IMR-90 (cell line): ENCODE data around the gene SUGP2. TPM values are rescaled to one million over a fixed set of nuclear protein-coding genes. Genes with fewer than 3 reads are reported as not detected.

Source experiments
- ATAC-seq: fragments of 200-7000 bp; cut with Tn5 transposase; 2 replicates; pipeline ENCODE4 v1.9.1; 2020; ENCODE audit warnings: low read depth, mild to moderate bottlenecking, moderate library complexity
- BruUV-seq: library from RNA; stranded (reverse); fragments of 400-500 nt; replicated peaks from 2 replicates; lab custom pipeline; 2021; lab: Mats Ljungman, UMichigan
- CTCF ChIA-PET: fragments of 300-600 bp; formaldehyde crosslinking; extraction: SDS; loops from one replicate; lab custom pipeline; 2021; ENCODE audit warnings: antibody characterized with exemption; lab: Yijun Ruan, JAX
- POLR2A ChIA-PET: fragments of 300-600 bp; sonication (Branson Sonifier 250); formaldehyde crosslinking; loops from one replicate; lab custom pipeline; 2022; ENCODE audit warnings: antibody characterized with exemption; ENCODE audit not compliant: unreplicated experiment; lab: Charles Lee
- DNase-seq: peaks from one replicate; pipeline ENCODE4 v3.0.0; 2013
- H2AFZ ChIP-seq: replicated peaks from 2 replicates; pipeline ENCODE3; 2013; ENCODE audit warnings: low read length, mild to moderate bottlenecking; ENCODE audit not compliant: poor library complexity
- H2AK5ac ChIP-seq: 2 replicates; pipeline ENCODE4 v1.6.1; 2013; ENCODE audit warnings: low read depth, low read length, inconsistent platforms
- H2AK9ac ChIP-seq: replicated peaks from 2 replicates; pipeline ENCODE3; 2013; ENCODE audit warnings: mild to moderate bottlenecking, low read depth, low read length, moderate library complexity; ENCODE audit not compliant: poor library complexity
- H2BK120ac ChIP-seq: 2 replicates; pipeline ENCODE4 v1.6.1; 2013; ENCODE audit warnings: low read depth, low read length, inconsistent platforms
- H2BK15ac ChIP-seq: 3 replicates; pipeline ENCODE4 v1.6.1; 2013; ENCODE audit warnings: low read depth, low read length, inconsistent platforms
- H2BK20ac ChIP-seq: 2 replicates; pipeline ENCODE4 v1.6.1; 2013; ENCODE audit warnings: low read depth, mild to moderate bottlenecking, inconsistent platforms, low read length, moderate library complexity
- H2BK5ac ChIP-seq: 2 replicates; pipeline ENCODE4 v1.6.1; 2013; ENCODE audit warnings: mild to moderate bottlenecking, low read depth, low read length, inconsistent platforms; ENCODE audit not compliant: poor library complexity, severe bottlenecking
- H3K14ac ChIP-seq: replicated peaks from 2 replicates; pipeline ENCODE4 v1.6.1; 2013; ENCODE audit warnings: low read depth, low read length, inconsistent platforms
- H3K18ac ChIP-seq: 2 replicates; pipeline ENCODE4 v1.6.1; 2013; ENCODE audit warnings: low read depth, low read length, control low read depth
- H3K23ac ChIP-seq: 2 replicates; pipeline ENCODE4 v1.6.1; 2013; ENCODE audit warnings: low read depth, low read length, inconsistent platforms
- H3K27ac ChIP-seq: 2 replicates; pipeline ENCODE4 v1.5.1; 2013; ENCODE audit warnings: mild to moderate bottlenecking, control low read depth, low read length; ENCODE audit not compliant: insufficient read depth
- H3K27me3 ChIP-seq: 2 replicates; pipeline ENCODE4 v1.6.1; 2013; ENCODE audit warnings: low read length; ENCODE audit not compliant: control insufficient read depth, insufficient read depth
- H3K36me3 ChIP-seq: 2 replicates; pipeline ENCODE4 v1.6.1; 2013; ENCODE audit warnings: low read length, mixed read lengths; ENCODE audit not compliant: control insufficient read depth, insufficient read depth
- H3K4ac ChIP-seq: 2 replicates; pipeline ENCODE4 v1.6.1; 2013; ENCODE audit warnings: low read depth, low read length, inconsistent platforms
- H3K4me1 ChIP-seq: 2 replicates; pipeline ENCODE4 v1.6.1; 2013; ENCODE audit warnings: low read length, mixed read lengths; ENCODE audit not compliant: control insufficient read depth, insufficient read depth
- H3K4me2 ChIP-seq: 2 replicates; pipeline ENCODE4 v1.6.1; 2013; ENCODE audit warnings: low read depth, mild to moderate bottlenecking, control low read depth, low read length, moderate library complexity
- H3K4me3 ChIP-seq: 2 replicates; pipeline ENCODE4 v1.5.1; 2013; ENCODE audit warnings: low read depth, mild to moderate bottlenecking, control low read depth, low read length, moderate library complexity; ENCODE audit not compliant: insufficient read depth
- H3K56ac ChIP-seq: 2 replicates; pipeline ENCODE4 v1.6.1; 2013; ENCODE audit warnings: low read length, inconsistent platforms; ENCODE audit not compliant: insufficient read depth; ENCODE audit errors: extremely low read depth
- H3K79me1 ChIP-seq, 2 experiments: 2 replicates each; pipeline ENCODE4 v1.6.1; 2013; ENCODE audit warnings: low read length in 2 of 2, inconsistent platforms in 1 of 2, low read depth in 1 of 2
- H3K9ac ChIP-seq: 2 replicates; pipeline ENCODE4 v1.6.1; 2013; ENCODE audit warnings: low read depth, low read length, control low read depth
- H3K9me1 ChIP-seq: 2 replicates; pipeline ENCODE4 v1.6.1; 2013; ENCODE audit warnings: low read length, inconsistent platforms; ENCODE audit not compliant: insufficient read depth
- H3K9me3 ChIP-seq: 2 replicates; pipeline ENCODE4 v1.6.1; 2013; ENCODE audit warnings: low read length; ENCODE audit not compliant: control insufficient read depth, insufficient read depth
- H4K20me1 ChIP-seq: 2 replicates; pipeline ENCODE4 v1.6.1; 2013; ENCODE audit warnings: low read length, inconsistent platforms; ENCODE audit not compliant: insufficient read depth
- H4K5ac ChIP-seq: 2 replicates; pipeline ENCODE4 v1.6.1; 2013; ENCODE audit warnings: mild to moderate bottlenecking, low read depth, low read length, control low read depth
- H4K8ac ChIP-seq, 2 experiments: 2 replicates each; pipeline ENCODE4 v1.6.1; 2013; ENCODE audit warnings: low read depth in 2 of 2, low read length in 2 of 2, control low read depth in 1 of 2, inconsistent platforms in 1 of 2
- H4K91ac ChIP-seq: 2 replicates; pipeline ENCODE4 v1.6.1; 2013; ENCODE audit warnings: low read depth, low read length, inconsistent platforms; ENCODE audit not compliant: insufficient read depth
- BHLHE40 ChIP-seq: fragments of 150-350 bp; IDR thresholded peaks from 2 replicates; pipeline ENCODE4 v1.6.1; 2016; ENCODE audit warnings: mild to moderate bottlenecking, low read depth, low read length
- CEBPB ChIP-seq: IDR thresholded peaks from 2 replicates; pipeline ENCODE4 v1.6.1; 2012; ENCODE audit warnings: low read depth, low read length, improper control_type of control experiment
- CHD1 ChIP-seq: IDR thresholded peaks from 2 replicates; pipeline ENCODE4 v1.6.1; 2012; ENCODE audit warnings: low read depth, low read length, improper control_type of control experiment
- CTCF ChIP-seq: conservative IDR thresholded peaks from 2 replicates; pipeline ENCODE4 v1.5.1; 2012; ENCODE audit warnings: mild to moderate bottlenecking, low read depth, low read length, improper control_type of control experiment
- ELK1 ChIP-seq: fragments of 150-350 bp; IDR thresholded peaks from 2 replicates; pipeline ENCODE4 v1.6.1; 2016; ENCODE audit warnings: low read depth, mild to moderate bottlenecking, low read length, moderate library complexity, borderline replicate concordance
- FOS ChIP-seq: fragments of 150-350 bp; IDR thresholded peaks from 2 replicates; pipeline ENCODE4 v1.6.1; 2016; ENCODE audit warnings: low read depth, low read length
- MAFK ChIP-seq: IDR thresholded peaks from 2 replicates; pipeline ENCODE4 v1.6.1; 2012; ENCODE audit warnings: low read depth, low read length, improper control_type of control experiment
- MAZ ChIP-seq: IDR thresholded peaks from 2 replicates; pipeline ENCODE4 v1.6.1; 2012; ENCODE audit warnings: low read depth, mild to moderate bottlenecking, low read length, improper control_type of control experiment, moderate library complexity, borderline replicate concordance
- MXI1 ChIP-seq: IDR thresholded peaks from 2 replicates; pipeline ENCODE4 v1.6.1; 2012; ENCODE audit warnings: low read depth, mild to moderate bottlenecking, low read length, moderate library complexity, borderline replicate concordance
- NFE2L2 ChIP-seq: fragments of 150-350 bp; IDR thresholded peaks from 2 replicates; pipeline ENCODE4 v1.6.1; 2016; ENCODE audit warnings: low read depth, mild to moderate bottlenecking, low read length
- POLR2A ChIP-seq: IDR thresholded peaks from 2 replicates; pipeline ENCODE4 v1.6.1; 2012; ENCODE audit warnings: mild to moderate bottlenecking, low read depth, low read length
- RAD21 ChIP-seq: IDR thresholded peaks from 2 replicates; pipeline ENCODE4 v1.6.1; 2012; ENCODE audit warnings: low read length, improper control_type of control experiment
- RCOR1 ChIP-seq: IDR thresholded peaks from 2 replicates; pipeline ENCODE4 v1.6.1; 2012; ENCODE audit warnings: mild to moderate bottlenecking, low read length, improper control_type of control experiment; ENCODE audit not compliant: insufficient replicate concordance
- SMC3 ChIP-seq: fragments of 150-350 bp; IDR thresholded peaks from 2 replicates; pipeline ENCODE4 v1.6.1; 2016; ENCODE audit warnings: low read depth, mild to moderate bottlenecking, antibody characterized with exemption, low read length, moderate library complexity
- USF2 ChIP-seq: fragments of 150-350 bp; IDR thresholded peaks from 2 replicates; pipeline ENCODE4 v1.6.1; 2017; ENCODE audit warnings: mild to moderate bottlenecking, antibody characterized with exemption, low read length, low read depth
- WGBS, 2 experiments: methylation state at CpG; one replicate each; pipeline versions ENCODE4 v1.1.5 to v1.1.7; 2013; ENCODE audit warnings: missing lambda C conversion rate in 2 of 2; ENCODE audit not compliant: insufficient read length in 1 of 2; ENCODE audit errors: extremely low coverage in 2 of 2; 5-methylcytosine and 5-hydroxymethylcytosine counted together
- dilution Hi-C: fragments of 300-500 bp; cut with HindIII; formaldehyde crosslinking; loops from one replicate; pipeline ENCODE4 v1.14.3; 2018; ENCODE audit warnings: low sequenced_read_pairs; ENCODE audit not compliant: unreplicated experiment
- in situ Hi-C: fragments of 300-500 bp; cut with MboI; formaldehyde crosslinking; loops from 3 replicates; pipeline ENCODE4 v1.14.3; 2019; ENCODE audit warnings: low sequenced_read_pairs, inconsistent platforms, mixed read lengths
- intact Hi-C: fragments of 100-400 bp; cut with micrococcal nuclease; formaldehyde crosslinking; loops from 2 replicates; pipeline ENCODE4 v1.10.0; 2022
- polyA plus RNA-seq, 3 experiments: library from polyadenylated mRNA; depleted of rRNA; stranded (reverse); fragments of >200 nt; gene quantifications; 2 replicates each; pipeline ENCODE4 v1.2.3, GENCODE V29; 2012; ENCODE audit warnings: low replicate concordance in 1 of 3
- total RNA-seq: library from RNA; depleted of rRNA; stranded (reverse); fragments of >200 nt; gene quantifications from 2 replicates; pipeline ENCODE4 v1.2.3, GENCODE V29; 2012

The SUGP2 gene
- total and polyA plus RNA-seq, 2 of the 4 experiments (the other 2 are of a cell fraction) = 25.8 to 69.2 TPM

GRCh38 chr19:18943465-18943864, 89.9 kb downstream of the SUGP2 start:
- CTCF ChIA-PET = no interaction called here
- no peaks in the 10 kb centered on the region for H3K9me3 ChIP-seq
- peaks cover 12% of the 10 kb centered on the region; the same call in 1 of the 2 replicates for H4K20me1 ChIP-seq
- H3K18ac ChIP-seq = no peak overlapping the region
- H3K4me2 ChIP-seq = no peak overlapping the region
- no TSS peak for BruUV-seq
- intact Hi-C loops = no loop called here
- H3K9ac ChIP-seq = no peak overlapping the region
- ATAC-seq = no peak
- H3K36me3 ChIP-seq = peaks cover 11% of the 10 kb centered on the region; the same call in 1 of the 2 replicates
- TF ChIP-seq RAD21 (no peak), MAFK (no peak), FOS (no peak), SMC3 (no peak), ELK1 (no peak), RCOR1 (no peak), USF2 (no peak), MXI1 (no peak), CEBPB (no peak), BHLHE40 (no peak), CTCF (no peak), NFE2L2 (no peak), MAZ (no peak), POLR2A (no peak), CHD1 (no peak)
- no peaks in the 10 kb centered on the region for H3K27me3 ChIP-seq
- H4K91ac ChIP-seq = no peak overlapping the region
- H3K79me1 ChIP-seq = peaks cover 11 to 32% of the 10 kb centered on the region in 2 experiments
- no peak overlapping the region for H4K5ac ChIP-seq
- H2BK120ac ChIP-seq = no peak overlapping the region
- no peak overlapping the region for H3K56ac ChIP-seq
- no peak overlapping the region for H2AFZ ChIP-seq
- DNase-seq = no peak
- H3K14ac ChIP-seq = no peak overlapping the region
- POLR2A ChIA-PET = no interaction called here
- in situ Hi-C loops = no loop called here
- H2AK9ac ChIP-seq = no peak overlapping the region
- H3K27ac ChIP-seq = no peak overlapping the region
- no peak overlapping the region for H3K4ac ChIP-seq
- dilution Hi-C loops = no loop called here
- no peak overlapping the region for H3K4me3 ChIP-seq
- H4K8ac ChIP-seq = no peak overlapping the region
- WGBS, 2 experiments = 100% methylated on average over 2 of the region's 4 CpGs; no CpG with 5 or more reads in 1 of the 2 experiments
- peaks cover 5% of the 10 kb centered on the region for H3K9me1 ChIP-seq
- no peak overlapping the region for H3K23ac ChIP-seq
- no peak overlapping the region for H2BK5ac ChIP-seq
- H2AK5ac ChIP-seq = no peak overlapping the region
- peaks cover 6% of the 10 kb centered on the region for H3K4me1 ChIP-seq
- no peak overlapping the region for H2BK20ac ChIP-seq
- no peak overlapping the region for H2BK15ac ChIP-seq
